ENCODE data around the gene SMAD6. TPM values are rescaled to one million over a fixed set of nuclear protein-coding genes. Genes with fewer than 3 reads are reported as not detected.

Gene SMAD6
- total and polyA plus RNA-seq, 2 of the 4 experiments (the other 2 are of a cell fraction), result 4.8 to 8.5 TPM

GRCh38 chr15:66784174-66784573 is 82.1 kb downstream of the SMAD6 start:
- Histone ChIP-seq H3K79me1 (ENCODE audit: low read depth in 1 of 2, low read length in 2 of 2) (peaks cover 25 to 61% of the 10 kb centered on the region in 2 experiments), H3K14ac (replicated peaks; ENCODE audit: low read depth, low read length) (peak overlapping the region; percentile 70), H4K8ac (ENCODE audit: low read depth in 2 of 2, low read length in 2 of 2) (peak overlapping the region; percentile 18 to 77; a peak in 2 of 4 replicates), H4K5ac (ENCODE audit: low read depth, low read length) (peak overlapping the region; percentile 16; the same call in 1 of the 2 replicates), H3K4me1 (ENCODE audit: control insufficient read depth, insufficient read depth, low read length) (peaks cover 57% of the 10 kb centered on the region), H4K91ac (ENCODE audit: insufficient read depth, low read depth, low read length) (peak overlapping the region; percentile 94), H2BK20ac (ENCODE audit: low read depth, low read length) (peak overlapping the region; percentile 89), H2BK15ac (ENCODE audit: low read depth, low read length) (peak overlapping the region; percentile 76; the same call in 2 of the 3 replicates), H3K4ac (ENCODE audit: low read depth, low read length) (peak overlapping the region; percentile 85), H3K9me3 (ENCODE audit: control insufficient read depth, insufficient read depth, low read length) (no peaks in the 10 kb centered on the region), H4K20me1 (ENCODE audit: insufficient read depth, low read length) (no peaks in the 10 kb centered on the region), H3K27ac (ENCODE audit: insufficient read depth, low read length) (no peak overlapping the region), H3K27me3 (ENCODE audit: control insufficient read depth, insufficient read depth, low read length) (no peaks in the 10 kb centered on the region), H2AFZ (replicated peaks; ENCODE audit: low read length, poor library complexity) (no peak overlapping the region), H2AK9ac (replicated peaks; ENCODE audit: low read depth, low read length, poor library complexity) (no peak overlapping the region), H3K4me3 (ENCODE audit: insufficient read depth, low read depth, low read length) (no peak overlapping the region), H3K4me2 (ENCODE audit: low read depth, low read length) (no peak overlapping the region), H3K9ac (ENCODE audit: low read depth, low read length) (no peak overlapping the region), H3K36me3 (ENCODE audit: control insufficient read depth, insufficient read depth, low read length) (peaks cover 5% of the 10 kb centered on the region; the same call in 1 of the 2 replicates), H3K23ac (ENCODE audit: low read depth, low read length) (peak overlapping the region; percentile 62), H2BK5ac (ENCODE audit: low read depth, low read length, poor library complexity, severe bottlenecking) (peak overlapping the region; percentile 88), H2BK120ac (ENCODE audit: low read depth, low read length) (peak overlapping the region; percentile 85), H2AK5ac (ENCODE audit: low read depth, low read length) (peak overlapping the region; percentile 98), H3K9me1 (ENCODE audit: insufficient read depth, low read length) (peaks cover 53% of the 10 kb centered on the region), H3K56ac (ENCODE audit: extremely low read depth, insufficient read depth, low read length) (peak overlapping the region; percentile 38; the same call in 1 of the 2 replicates), H3K18ac (ENCODE audit: low read depth, low read length) (peak overlapping the region; percentile 27)
- CTCF ChIA-PET, result interaction anchor here (1.0 kb wide), 1 partner anchor 67 kb away, joined by 3 read pairs; no protein-coding TSS in a partner anchor
- dilution Hi-C loops (cut with HindIII; ENCODE audit: low sequenced_read_pairs, unreplicated experiment), result no loop called here
- WGBS, 2 experiments (ENCODE audit: extremely low coverage in 2 of 2, insufficient read length in 1 of 2), result 100% methylated on average over 4 of the region's 4 CpGs; no CpG with 5 or more reads in 1 of the 2 experiments
- intact Hi-C loops (cut with micrococcal nuclease), result no loop called here
- no TSS peak for BruUV-seq (replicated peaks)
- in situ Hi-C loops (cut with MboI; ENCODE audit: low sequenced_read_pairs), result no loop called here
- POLR2A ChIA-PET (ENCODE audit: unreplicated experiment), result no interaction called here
- DNase-seq, result no peak
- ATAC-seq (ENCODE audit: low read depth), result no peak
- no peak for TF ChIP-seq MXI1 (IDR thresholded peaks at IDR 0.05; ENCODE audit: borderline replicate concordance, low read depth, low read length)
- TF ChIP-seq RAD21 (IDR thresholded peaks at IDR 0.05; ENCODE audit: low read length), result no peak
- TF ChIP-seq MAFK (IDR thresholded peaks at IDR 0.05; ENCODE audit: low read depth, low read length), result no peak
- TF ChIP-seq NFE2L2 (IDR thresholded peaks at IDR 0.05; ENCODE audit: low read depth, low read length), result no peak
- no peak for TF ChIP-seq RFX5 (IDR thresholded peaks at IDR 0.05; ENCODE audit: low read depth, low read length)
- TF ChIP-seq FOS (IDR thresholded peaks at IDR 0.05; ENCODE audit: low read depth, low read length), result no peak
- TF ChIP-seq, protein P1, sequence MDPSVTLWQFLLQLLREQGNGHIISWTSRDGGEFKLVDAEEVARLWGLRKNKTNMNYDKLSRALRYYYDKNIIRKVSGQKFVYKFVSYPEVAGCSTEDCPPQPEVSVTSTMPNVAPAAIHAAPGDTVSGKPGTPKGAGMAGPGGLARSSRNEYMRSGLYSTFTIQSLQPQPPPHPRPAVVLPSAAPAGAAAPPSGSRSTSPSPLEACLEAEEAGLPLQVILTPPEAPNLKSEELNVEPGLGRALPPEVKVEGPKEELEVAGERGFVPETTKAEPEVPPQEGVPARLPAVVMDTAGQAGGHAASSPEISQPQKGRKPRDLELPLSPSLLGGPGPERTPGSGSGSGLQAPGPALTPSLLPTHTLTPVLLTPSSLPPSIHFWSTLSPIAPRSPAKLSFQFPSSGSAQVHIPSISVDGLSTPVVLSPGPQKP (IDR thresholded peaks at IDR 0.05; ENCODE audit: borderline replicate concordance, low read depth, low read length), result no peak
- no peak for TF ChIP-seq POLR2A (IDR thresholded peaks at IDR 0.05; ENCODE audit: low read depth, low read length)
- TF ChIP-seq USF2 (IDR thresholded peaks at IDR 0.05; ENCODE audit: low read depth, low read length), result no peak
- no peak for TF ChIP-seq RCOR1 (IDR thresholded peaks at IDR 0.05; ENCODE audit: insufficient replicate concordance, low read length)
- TF ChIP-seq, protein P2, sequence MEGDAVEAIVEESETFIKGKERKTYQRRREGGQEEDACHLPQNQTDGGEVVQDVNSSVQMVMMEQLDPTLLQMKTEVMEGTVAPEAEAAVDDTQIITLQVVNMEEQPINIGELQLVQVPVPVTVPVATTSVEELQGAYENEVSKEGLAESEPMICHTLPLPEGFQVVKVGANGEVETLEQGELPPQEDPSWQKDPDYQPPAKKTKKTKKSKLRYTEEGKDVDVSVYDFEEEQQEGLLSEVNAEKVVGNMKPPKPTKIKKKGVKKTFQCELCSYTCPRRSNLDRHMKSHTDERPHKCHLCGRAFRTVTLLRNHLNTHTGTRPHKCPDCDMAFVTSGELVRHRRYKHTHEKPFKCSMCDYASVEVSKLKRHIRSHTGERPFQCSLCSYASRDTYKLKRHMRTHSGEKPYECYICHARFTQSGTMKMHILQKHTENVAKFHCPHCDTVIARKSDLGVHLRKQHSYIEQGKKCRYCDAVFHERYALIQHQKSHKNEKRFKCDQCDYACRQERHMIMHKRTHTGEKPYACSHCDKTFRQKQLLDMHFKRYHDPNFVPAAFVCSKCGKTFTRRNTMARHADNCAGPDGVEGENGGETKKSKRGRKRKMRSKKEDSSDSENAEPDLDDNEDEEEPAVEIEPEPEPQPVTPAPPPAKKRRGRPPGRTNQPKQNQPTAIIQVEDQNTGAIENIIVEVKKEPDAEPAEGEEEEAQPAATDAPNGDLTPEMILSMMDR (conservative IDR thresholded peaks at IDR 0.05; ENCODE audit: low read depth, low read length), result no peak
- TF ChIP-seq BHLHE40 (IDR thresholded peaks at IDR 0.05; ENCODE audit: low read depth, low read length), result no peak
- no peak for TF ChIP-seq CEBPB (IDR thresholded peaks at IDR 0.05; ENCODE audit: low read depth, low read length)
- no peak for TF ChIP-seq CHD1 (IDR thresholded peaks at IDR 0.05; ENCODE audit: low read depth, low read length)

Data from IMR-90 (cell line).